Neural cell (in vitro differentiated cells): ENCODE data around the gene E2F2. TPM values are rescaled to one million over a fixed set of nuclear protein-coding genes. Genes with fewer than 3 reads are reported as not detected.

Experiments
- H2AFZ ChIP-seq: fragments of 200-600, 300-800 bp; sonication (generic), shearing (Covaris generic); 2 replicates; pipeline ENCODE4 v1.6.0; 2014; ENCODE audit warnings: low read depth, mild to moderate bottlenecking, antibody characterized with exemption, low read length, moderate library complexity
- H3F3A ChIP-seq: fragments of 200-600 bp; shearing (Covaris generic); 2 replicates; pipeline ENCODE4 v1.6.1; 2016; ENCODE audit warnings: mild to moderate bottlenecking, moderate library complexity, mixed read lengths, antibody characterized with exemption, low read length; ENCODE audit not compliant: insufficient read depth, poor library complexity, severe bottlenecking
- H3K27ac ChIP-seq: fragments of 200-600, 300-800 bp; sonication (generic), shearing (Covaris generic); 2 replicates; pipeline ENCODE4 v1.5.1; 2014; ENCODE audit warnings: mild to moderate bottlenecking, low read length, moderate library complexity
- H3K27me3 ChIP-seq: fragments of 300-800, 200-600 bp; sonication (generic), shearing (Covaris generic); 2 replicates; pipeline ENCODE4 v1.6.0; 2014; ENCODE audit warnings: mild to moderate bottlenecking, low read depth, low read length, moderate library complexity; ENCODE audit not compliant: insufficient read depth
- H3K36me3 ChIP-seq: fragments of 300-800, 200-600 bp; sonication (generic), shearing (Covaris generic); 2 replicates; pipeline ENCODE4 v1.5.1; 2014; ENCODE audit warnings: mild to moderate bottlenecking, antibody characterized with exemption, low read length, moderate library complexity; ENCODE audit not compliant: insufficient read depth
- H3K4me2 ChIP-seq: fragments of 300-800, 200-600 bp; sonication (generic), shearing (Covaris generic); 2 replicates; pipeline ENCODE4 v1.6.0; 2014; ENCODE audit warnings: mild to moderate bottlenecking, low read length
- H3K4me3 ChIP-seq: fragments of 300-800, 200-600 bp; sonication (generic), shearing (Covaris generic); 2 replicates; pipeline ENCODE4 v1.5.1; 2014; ENCODE audit warnings: mild to moderate bottlenecking, low read length, moderate library complexity
- H3K79me2 ChIP-seq: fragments of 200-600 bp; shearing (Covaris generic); replicated peaks from 2 replicates; pipeline ENCODE4 v1.6.0; 2014; ENCODE audit warnings: mild to moderate bottlenecking, low read length, moderate library complexity; ENCODE audit not compliant: insufficient read depth
- H3K9ac ChIP-seq: fragments of 300-800, 200-600 bp; sonication (generic), shearing (Covaris generic); 2 replicates; pipeline ENCODE4 v1.6.1; 2016; ENCODE audit warnings: mild to moderate bottlenecking, low read length, mixed read lengths
- H3K9me2 ChIP-seq: fragments of 200-600 bp; shearing (Covaris generic); 2 replicates; pipeline ENCODE4 v1.6.1; 2016; ENCODE audit warnings: mild to moderate bottlenecking, low read length, mixed read lengths; ENCODE audit not compliant: insufficient read depth
- H3K9me3 ChIP-seq: fragments of 200-600, 300-800 bp; sonication (generic), shearing (Covaris generic); 2 replicates; pipeline ENCODE4 v1.6.1; 2016; ENCODE audit warnings: mild to moderate bottlenecking, mixed run types, low read length, moderate library complexity, mixed read lengths
- H4K20me1 ChIP-seq: fragments of 200-600 bp; shearing (Covaris generic); 2 replicates; pipeline ENCODE4 v1.6.1; 2016; ENCODE audit warnings: mild to moderate bottlenecking, mixed run types; ENCODE audit not compliant: insufficient read depth
- CTCF ChIP-seq: fragments of 450-650 bp; IDR thresholded peaks from 2 replicates; pipeline ENCODE4 v1.5.1; 2014; ENCODE audit warnings: antibody characterized with exemption, mild to moderate bottlenecking, moderate library complexity; ENCODE audit not compliant: poor library complexity, severe bottlenecking
- EP300 ChIP-seq: fragments of 450-650 bp; conservative IDR thresholded peaks from 2 replicates; pipeline ENCODE4 v1.6.1; 2014; ENCODE audit warnings: antibody characterized with exemption, mild to moderate bottlenecking, moderate library complexity; ENCODE audit not compliant: poor library complexity, severe bottlenecking
- EZH2 ChIP-seq: fragments of 200-600, 300-800 bp; shearing (Covaris generic), sonication (generic); IDR thresholded peaks from 2 replicates; pipeline ENCODE4 v1.6.1; 2014; ENCODE audit warnings: antibody characterized with exemption, low read length, borderline replicate concordance, mild to moderate bottlenecking; ENCODE audit not compliant: insufficient read depth, poor library complexity, severe bottlenecking
- MXI1 ChIP-seq: fragments of 450-650 bp; conservative IDR thresholded peaks from 2 replicates; pipeline ENCODE4 v1.6.1; 2014; ENCODE audit warnings: antibody characterized with exemption, mild to moderate bottlenecking; ENCODE audit not compliant: poor library complexity, severe bottlenecking
- POLR2AphosphoS5 ChIP-seq: IDR thresholded peaks from 2 replicates; pipeline ENCODE4 v1.6.1; 2012
- RAD21 ChIP-seq: fragments of 450-650 bp; conservative IDR thresholded peaks from 2 replicates; pipeline ENCODE4 v1.6.1; 2014; ENCODE audit warnings: antibody characterized with exemption, mild to moderate bottlenecking, moderate library complexity
- SMC3 ChIP-seq: fragments of 450-650 bp; conservative IDR thresholded peaks from 2 replicates; pipeline ENCODE4 v1.6.1; 2014; ENCODE audit warnings: antibody characterized with exemption, mild to moderate bottlenecking, moderate library complexity; ENCODE audit not compliant: poor library complexity
- TAF1 ChIP-seq: IDR thresholded peaks from 2 replicates; pipeline ENCODE4 v1.6.1; 2012; ENCODE audit warnings: low read depth
- polyA plus RNA-seq: library from polyadenylated mRNA; depleted of rRNA; stranded (reverse); fragments of >200 nt; gene quantifications from 2 replicates; pipeline ENCODE4 v1.2.3, GENCODE V29; 2014
- TF ChIP-seq, protein P1 (sequence below): IDR thresholded peaks from 2 replicates; pipeline ENCODE4 v1.6.1; 2012; ENCODE audit warnings: borderline replicate concordance

The E2F2 gene
- polyA plus RNA-seq, 1 donor from 2014 or later: 0.16 TPM

- Histone ChIP-seq H3K27ac (no peak overlapping the region), H4K20me1 (no peaks in the 10 kb centered on the region), H3K9me2 (no peaks in the 10 kb centered on the region), H3K4me2 (no peak overlapping the region), H3K36me3 (no peaks in the 10 kb centered on the region), H3K4me3 (no peak overlapping the region), H2AFZ (no peak overlapping the region), H3F3A (no peaks in the 10 kb centered on the region), H3K9ac (no peak overlapping the region), H3K79me2 (no peaks in the 10 kb centered on the region), H3K27me3 (no peaks in the 10 kb centered on the region), H3K9me3 (no peaks in the 10 kb centered on the region)
- no peak for TF ChIP-seq POLR2AphosphoS5
Observed at GRCh38 chr1:23462766-23463165, 68.3 kb downstream of the E2F2 start.

DNA sequence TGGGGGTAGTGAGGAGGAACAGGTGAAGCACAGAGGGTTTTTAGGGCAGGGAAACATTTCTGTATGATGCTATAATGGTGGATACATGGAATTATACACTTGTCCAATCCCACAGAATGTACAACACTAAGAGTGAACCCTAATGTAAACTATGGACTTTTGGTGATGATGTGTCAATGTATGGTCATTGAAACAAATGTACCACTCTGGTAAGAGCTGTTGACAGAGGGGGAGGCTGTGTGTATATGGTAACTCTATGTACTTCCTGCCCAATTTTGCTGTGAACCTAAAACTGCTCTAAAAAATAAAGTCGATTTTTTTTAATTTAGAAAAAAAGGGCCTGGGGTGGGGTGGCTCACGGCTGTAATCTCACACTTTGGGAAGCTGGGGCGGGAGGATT is 70.0 kb downstream of the E2F2 start:
- Histone ChIP-seq H3K9me3 (no peaks in the 10 kb centered on the region), H3K27me3 (no peaks in the 10 kb centered on the region), H3K36me3 (no peaks in the 10 kb centered on the region), H3K9me2 (no peaks in the 10 kb centered on the region), H3K4me2 (no peak overlapping the region), H3K27ac (no peak overlapping the region), H3K79me2 (no peaks in the 10 kb centered on the region), H2AFZ (no peak overlapping the region), H3K9ac (no peak overlapping the region), H3K4me3 (no peak overlapping the region), H4K20me1 (no peaks in the 10 kb centered on the region), H3F3A (no peaks in the 10 kb centered on the region)
- TF ChIP-seq TAF1: no peak
- no peak for TF ChIP-seq POLR2AphosphoS5
- no peak for TF ChIP-seq SMC3
- TF ChIP-seq EP300: no peak
- no peak for TF ChIP-seq CTCF
- TF ChIP-seq EZH2: no peak
- TF ChIP-seq MXI1: no peak

- Histone ChIP-seq H3K4me2 (no peak overlapping the region), H3K4me3 (no peak overlapping the region), H3K9ac (no peak overlapping the region), H3K27me3 (no peaks in the 10 kb centered on the region), H3K9me3 (no peaks in the 10 kb centered on the region), H2AFZ (no peak overlapping the region), H3K79me2 (no peaks in the 10 kb centered on the region), H4K20me1 (no peaks in the 10 kb centered on the region), H3K9me2 (no peaks in the 10 kb centered on the region), H3F3A (no peaks in the 10 kb centered on the region), H3K36me3 (no peaks in the 10 kb centered on the region), H3K27ac (no peak overlapping the region)
- TF ChIP-seq EP300 (no peak), TAF1 (no peak), CTCF (no peak), MXI1 (no peak), RAD21 (no peak), EZH2 (no peak), SMC3 (no peak), POLR2AphosphoS5 (no peak)
- TF ChIP-seq, protein P1, sequence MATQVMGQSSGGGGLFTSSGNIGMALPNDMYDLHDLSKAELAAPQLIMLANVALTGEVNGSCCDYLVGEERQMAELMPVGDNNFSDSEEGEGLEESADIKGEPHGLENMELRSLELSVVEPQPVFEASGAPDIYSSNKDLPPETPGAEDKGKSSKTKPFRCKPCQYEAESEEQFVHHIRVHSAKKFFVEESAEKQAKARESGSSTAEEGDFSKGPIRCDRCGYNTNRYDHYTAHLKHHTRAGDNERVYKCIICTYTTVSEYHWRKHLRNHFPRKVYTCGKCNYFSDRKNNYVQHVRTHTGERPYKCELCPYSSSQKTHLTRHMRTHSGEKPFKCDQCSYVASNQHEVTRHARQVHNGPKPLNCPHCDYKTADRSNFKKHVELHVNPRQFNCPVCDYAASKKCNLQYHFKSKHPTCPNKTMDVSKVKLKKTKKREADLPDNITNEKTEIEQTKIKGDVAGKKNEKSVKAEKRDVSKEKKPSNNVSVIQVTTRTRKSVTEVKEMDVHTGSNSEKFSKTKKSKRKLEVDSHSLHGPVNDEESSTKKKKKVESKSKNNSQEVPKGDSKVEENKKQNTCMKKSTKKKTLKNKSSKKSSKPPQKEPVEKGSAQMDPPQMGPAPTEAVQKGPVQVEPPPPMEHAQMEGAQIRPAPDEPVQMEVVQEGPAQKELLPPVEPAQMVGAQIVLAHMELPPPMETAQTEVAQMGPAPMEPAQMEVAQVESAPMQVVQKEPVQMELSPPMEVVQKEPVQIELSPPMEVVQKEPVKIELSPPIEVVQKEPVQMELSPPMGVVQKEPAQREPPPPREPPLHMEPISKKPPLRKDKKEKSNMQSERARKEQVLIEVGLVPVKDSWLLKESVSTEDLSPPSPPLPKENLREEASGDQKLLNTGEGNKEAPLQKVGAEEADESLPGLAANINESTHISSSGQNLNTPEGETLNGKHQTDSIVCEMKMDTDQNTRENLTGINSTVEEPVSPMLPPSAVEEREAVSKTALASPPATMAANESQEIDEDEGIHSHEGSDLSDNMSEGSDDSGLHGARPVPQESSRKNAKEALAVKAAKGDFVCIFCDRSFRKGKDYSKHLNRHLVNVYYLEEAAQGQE: no peak
Observed at GRCh38 chr1:23460519-23460918, 70.5 kb downstream of the E2F2 start.
